ENCODE results near the gene WWTR1.

DNA sequence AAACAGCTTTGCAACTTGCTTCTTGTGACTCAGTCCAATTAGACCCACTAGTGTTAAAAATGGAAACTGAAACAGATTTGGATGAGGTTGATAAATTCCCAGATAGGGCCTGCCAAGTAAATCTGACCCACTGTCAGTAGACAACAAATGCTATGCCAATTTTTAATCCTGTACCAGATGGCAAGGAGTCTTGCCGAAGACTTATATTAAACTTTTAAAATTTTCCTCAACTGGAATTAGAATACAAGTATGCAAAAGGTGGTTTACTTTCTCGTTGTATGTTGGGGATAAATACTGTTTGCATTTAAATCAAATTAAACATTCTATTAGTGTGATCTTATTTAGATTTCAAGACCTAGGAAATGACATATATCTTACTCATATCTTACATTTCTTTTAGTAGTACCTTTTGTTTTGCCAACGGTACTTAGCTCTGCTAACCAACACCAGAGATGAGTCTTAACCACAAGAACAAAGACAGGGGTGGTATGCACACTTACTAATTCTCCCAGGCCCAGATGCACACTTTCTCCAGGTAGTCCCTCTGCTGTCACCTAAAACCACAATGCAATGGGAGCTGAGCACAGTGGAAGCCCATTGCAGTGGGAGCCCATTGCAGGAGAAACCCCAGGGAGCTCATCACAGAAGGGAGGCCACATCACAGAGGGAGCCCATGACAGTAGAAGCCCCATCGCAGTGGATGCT is 77.8 kb downstream of the WWTR1 start:
- TF ChIP-seq POLR2A (IDR thresholded peaks at IDR 0.05; ENCODE audit: low read depth, low read length): no peak
- no peak for TF ChIP-seq TAF1 (IDR thresholded peaks at IDR 0.05; ENCODE audit: low read depth, low read length)
- TF ChIP-seq SPI1 (IDR thresholded peaks at IDR 0.05; ENCODE audit: low read depth, low read length): no peak
- TF ChIP-seq POLR2AphosphoS5 (IDR thresholded peaks at IDR 0.05; ENCODE audit: low read depth, low read length): no peak
- TF ChIP-seq PAX5 (IDR thresholded peaks at IDR 0.05; ENCODE audit: insufficient read depth, low read length, severe bottlenecking): no peak

Data from GM12891 (cell line).